HepG2 (cell line): ENCODE data around the gene CHEK2.

Experiments used
- ATF2 ChIP-seq: sonication (generic); formaldehyde crosslinking; IDR thresholded peaks from 2 replicates; pipeline ENCODE4 v1.4.0; 2020; ENCODE audit warnings: missing genetic modification reagents
- FOSL2 ChIP-seq: sonication (generic); formaldehyde crosslinking; IDR thresholded peaks from 2 replicates; pipeline ENCODE4 v1.4.0; 2020; ENCODE audit warnings: missing genetic modification reagents
- GPN1 ChIP-seq: sonication (generic); formaldehyde crosslinking; IDR thresholded peaks from 2 replicates; pipeline ENCODE4 v1.5.1; 2020; ENCODE audit warnings: missing genetic modification reagents, borderline replicate concordance
- HDAC2 ChIP-seq: sonication (generic); formaldehyde crosslinking; IDR thresholded peaks from 2 replicates; pipeline ENCODE4 v1.4.0; 2020; ENCODE audit warnings: missing genetic modification reagents
- HINFP ChIP-seq: sonication (generic); formaldehyde crosslinking; IDR thresholded peaks from 2 replicates; pipeline ENCODE4 v1.4.0; 2020; ENCODE audit warnings: low read depth, mild to moderate bottlenecking, missing genetic modification reagents
- KDM2A ChIP-seq: sonication (generic); formaldehyde crosslinking; IDR thresholded peaks from 2 replicates; pipeline ENCODE4 v1.4.0; 2020; ENCODE audit warnings: low read depth, missing genetic modification reagents, borderline replicate concordance
- MYPOP ChIP-seq: sonication (generic); formaldehyde crosslinking; IDR thresholded peaks from 2 replicates; pipeline ENCODE4 v1.8.1; 2023; ENCODE audit warnings: mild to moderate bottlenecking, moderate library complexity, missing genetic modification reagents
- TAF1 ChIP-seq: sonication (generic); formaldehyde crosslinking; IDR thresholded peaks from 2 replicates; pipeline ENCODE4 v1.4.0; 2020; ENCODE audit warnings: missing genetic modification reagents
- ZFAT ChIP-seq: sonication (generic); formaldehyde crosslinking; conservative IDR thresholded peaks from 2 replicates; pipeline ENCODE4 v1.8.1; 2023; ENCODE audit warnings: missing genetic modification reagents, inconsistent platforms

GRCh38 chr22:28728002-28728401 is 13.6 kb downstream of the CHEK2 start:
- TF ChIP-seq MYPOP (CRISPR knock-in tag), result no peak
- TF ChIP-seq FOSL2 (CRISPR knock-in tag), result no peak
- no peak for TF ChIP-seq GPN1 (CRISPR knock-in tag)
- TF ChIP-seq KDM2A (CRISPR knock-in tag), result no peak
- TF ChIP-seq ZFAT (CRISPR knock-in tag), result no peak
- no peak for TF ChIP-seq ATF2
- no peak for TF ChIP-seq HDAC2
- TF ChIP-seq TAF1 (CRISPR knock-in tag), result no peak
- TF ChIP-seq HINFP (CRISPR knock-in tag), result no peak
